Esophagus muscularis mucosa (tissue), 4 donors: ENCODE results near the gene ANXA1. TPM values are rescaled to one million over a fixed set of nuclear protein-coding genes. Genes with fewer than 3 reads are reported as not detected.

ENCODE experiments used
- total RNA-seq, 4 donors: library from RNA; depleted of rRNA; stranded (reverse); fragments of >200 nt; gene quantifications; one replicate each; pipeline versions ENCODE4 v1.1.0 to v1.2.1, GENCODE V29; 2016

The ANXA1 gene
- total RNA-seq, 4 donors from 2014 or later = 226 to 262 (median 231) TPM

Other genes with a start within 250 kb of the ANXA1 start
- 10 to 100 TPM; 66.4 to 97.5 (median 82.3) TPM for gene ALDH1A1, start 198.8 kb upstream of the ANXA1 start, total RNA-seq